GM18870 (cell line): ENCODE results near the gene MDC1.

Source experiments
- ATAC-seq: cut with Tn5 transposase; IDR thresholded peaks from one replicate; pipeline ENCODE4 v1.9.1; 2021; ENCODE audit warnings: moderate library complexity; ENCODE audit not compliant: unreplicated experiment

Gene MDC1

DNA sequence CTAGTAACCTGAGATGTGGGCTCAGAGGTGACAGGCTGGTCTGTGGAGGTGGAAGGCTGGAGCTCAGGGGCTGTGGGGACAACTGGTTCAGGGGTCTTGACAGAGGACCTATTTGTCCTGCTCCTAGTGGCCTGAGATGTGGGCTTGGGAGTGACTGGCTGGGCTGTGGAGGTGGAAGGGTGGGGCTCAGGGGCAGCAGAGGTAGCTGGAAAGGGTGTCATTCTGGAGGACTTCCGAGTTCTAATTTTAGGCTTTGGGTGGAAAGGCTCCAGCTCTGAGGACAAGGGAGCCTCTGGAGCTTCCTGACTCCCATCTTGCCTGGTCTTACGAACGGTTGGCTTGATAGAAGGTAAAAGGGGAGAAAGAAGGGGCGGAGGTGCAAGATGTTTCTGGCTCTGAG is 11.5 kb downstream of the MDC1 start:
- no peak for ATAC-seq

DNA sequence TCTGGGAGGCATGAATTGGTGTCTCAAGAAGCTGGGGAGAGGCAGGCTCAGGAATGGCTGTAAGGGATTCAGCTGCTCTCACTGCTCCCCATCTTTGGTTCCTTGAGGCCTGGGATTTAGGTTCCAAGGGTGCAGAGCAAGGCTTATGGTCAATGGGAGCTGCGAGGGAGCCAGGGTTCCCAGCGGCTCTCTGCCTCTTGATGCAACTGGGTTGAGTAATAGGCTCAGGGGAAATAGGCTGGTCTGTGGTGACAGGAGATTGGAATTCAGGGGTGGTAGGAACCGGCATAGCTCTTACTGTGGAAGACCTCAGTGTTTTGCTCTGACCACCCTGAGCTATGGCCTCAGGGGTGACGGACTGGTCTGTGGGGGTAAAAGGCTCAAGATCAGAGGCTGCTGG is 13.3 kb downstream of the MDC1 start:
- ATAC-seq: no peak

DNA sequence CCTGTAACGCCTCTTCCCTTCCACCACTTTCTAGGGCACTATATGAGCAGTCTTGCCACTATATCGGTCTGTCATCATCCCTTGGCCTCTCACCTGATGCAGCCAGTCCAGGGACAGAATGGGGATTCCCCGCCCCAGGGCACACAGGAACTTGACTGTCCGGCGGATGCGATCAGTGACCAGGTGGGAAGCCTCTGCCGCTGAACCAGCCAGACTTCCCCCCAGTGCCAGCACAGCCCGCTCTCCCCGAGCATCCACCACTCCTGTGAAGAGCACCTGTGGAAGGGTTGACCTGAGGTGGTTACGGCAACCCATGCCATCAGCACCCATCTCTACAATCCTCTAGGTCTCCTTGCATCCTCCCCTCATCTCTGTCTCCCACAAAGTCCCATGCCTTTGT is 14.1 kb downstream of the MDC1 start:
- ATAC-seq: no peak

DNA sequence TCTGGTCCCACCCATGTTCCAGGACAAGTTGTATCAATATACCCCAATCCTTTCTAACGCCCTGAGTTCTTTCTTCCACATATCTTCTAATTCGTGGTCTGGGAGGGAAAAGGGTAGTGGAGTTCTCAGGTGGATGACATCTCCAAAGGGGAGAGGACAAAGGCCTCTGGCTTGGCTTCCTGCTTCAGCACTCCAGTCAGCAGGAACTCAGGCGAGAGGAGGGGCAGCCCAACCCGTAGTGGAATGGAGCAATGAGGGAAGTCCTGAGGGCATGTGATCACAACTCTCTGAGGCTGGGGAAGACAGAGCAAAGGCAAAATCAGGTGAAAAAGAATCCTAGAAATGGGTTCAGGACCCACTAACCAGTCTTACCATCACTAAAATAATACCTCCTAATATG is 16.7 kb downstream of the MDC1 start:
- ATAC-seq: no peak

DNA sequence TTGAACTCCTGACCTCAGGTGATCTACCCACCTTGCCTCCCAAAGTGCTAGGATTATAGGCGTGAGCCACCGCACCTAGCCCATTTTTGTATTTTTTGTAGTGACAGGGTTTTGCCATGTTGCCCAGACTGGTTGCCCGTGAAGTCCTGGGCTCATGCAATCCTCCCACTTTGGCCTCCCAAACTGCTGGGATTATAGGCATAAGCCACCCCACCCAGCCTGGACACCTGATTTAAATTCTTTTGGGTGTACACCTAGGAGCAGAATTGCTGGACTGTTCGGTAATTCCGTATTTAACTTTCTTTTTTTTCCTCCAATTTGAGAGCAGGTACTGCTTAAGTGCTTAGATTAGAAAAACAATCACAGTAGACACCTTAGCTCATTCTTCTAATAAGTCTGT is 20.6 kb downstream of the MDC1 start:
- ATAC-seq: no peak

DNA sequence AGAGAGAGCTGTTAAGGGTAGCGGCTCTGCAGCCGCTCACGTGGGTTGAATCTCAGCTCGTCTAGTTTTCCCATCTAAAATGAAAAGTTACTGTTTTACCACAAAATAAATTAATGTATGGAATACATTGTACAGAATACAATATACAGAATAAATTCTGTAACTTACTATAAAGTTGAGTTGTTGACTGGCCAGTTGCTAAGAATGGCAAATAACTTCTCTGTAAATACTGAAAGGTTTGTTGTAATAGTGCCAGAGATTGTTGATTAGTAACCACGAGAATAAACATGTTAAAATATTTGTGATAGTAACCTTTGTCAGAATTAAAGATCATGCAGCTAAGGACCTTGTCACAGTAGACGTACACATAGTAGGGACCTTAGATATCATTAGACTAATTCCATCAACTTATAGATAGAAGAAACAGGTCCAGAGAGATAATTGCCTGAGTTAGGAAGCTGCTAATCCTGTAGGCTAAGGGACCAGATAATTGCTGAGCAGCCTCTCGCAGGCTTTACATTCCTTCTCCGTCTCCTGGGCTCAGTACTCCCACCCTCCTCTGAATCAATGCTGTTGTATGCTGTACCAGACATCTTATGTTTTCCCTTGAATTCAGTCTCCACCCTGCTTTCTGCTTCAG is 25.8 kb downstream of the MDC1 start:
- no peak for ATAC-seq

DNA sequence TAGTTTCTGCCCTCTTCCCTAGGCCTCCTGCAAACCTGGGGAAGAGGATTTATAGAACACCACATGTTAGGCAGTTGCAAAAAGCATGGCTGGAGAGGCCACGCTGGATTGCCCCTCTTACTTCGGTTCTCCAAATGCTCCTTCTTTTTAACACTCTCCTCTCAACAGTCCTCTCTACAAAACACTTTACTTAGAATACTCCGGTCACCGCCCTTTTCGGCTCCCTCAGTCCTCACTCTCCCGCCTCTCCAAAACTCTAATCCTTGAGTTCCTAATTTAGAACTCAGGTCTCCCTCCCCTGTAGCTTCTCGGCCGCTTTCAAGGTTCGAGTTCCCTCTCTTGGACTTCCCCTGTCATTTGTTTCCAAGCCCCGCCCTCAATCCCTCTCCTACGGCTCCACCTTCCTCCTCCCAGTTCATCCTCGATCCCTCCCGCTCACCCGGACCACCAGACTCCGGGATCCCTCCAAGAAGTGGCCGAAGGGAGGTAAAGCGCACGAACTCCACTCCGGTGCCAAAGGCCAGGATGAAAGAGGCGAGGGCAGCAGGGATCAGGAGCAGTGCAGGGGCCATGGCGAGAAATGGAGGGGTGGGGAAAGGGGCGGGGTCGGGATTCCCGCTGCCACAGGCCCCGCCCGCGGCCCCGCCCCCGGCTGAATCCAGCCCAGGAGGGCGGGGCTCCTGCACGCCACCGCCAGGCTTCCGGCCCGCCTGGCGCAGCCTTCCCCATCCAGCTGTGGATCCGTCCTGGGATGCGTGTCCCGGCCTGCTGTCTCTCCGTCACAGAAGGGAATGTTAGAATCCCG is 26.5 kb downstream of the MDC1 start, which contains the start of gene NRM:
Gene NRM (minus strand): TSS at position 582 of the 805 bp plus-strand sequence. CDS start 10 bp downstream, at position 572.
- ATAC-seq: no peak

DNA sequence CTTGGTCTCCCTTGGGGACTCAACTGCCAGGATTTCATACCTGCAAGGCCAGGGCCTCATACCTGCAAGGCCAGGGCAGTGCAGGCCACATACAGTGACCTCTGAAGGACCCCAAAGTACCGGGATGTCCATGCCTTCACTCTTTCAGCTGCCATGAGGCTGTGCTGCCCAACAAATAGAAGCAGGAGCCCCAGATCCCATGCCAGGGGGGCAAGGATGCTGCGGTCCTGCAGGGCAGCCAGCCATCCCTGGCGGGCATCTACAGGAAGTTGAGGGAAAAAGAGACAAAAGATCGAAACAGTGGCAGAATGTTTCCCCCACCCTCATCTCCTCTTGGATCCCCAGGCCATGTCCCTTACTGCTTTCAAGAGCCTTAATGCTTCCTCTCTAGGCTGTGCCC is 27.1 kb downstream of the MDC1 start:
- ATAC-seq: no peak

DNA sequence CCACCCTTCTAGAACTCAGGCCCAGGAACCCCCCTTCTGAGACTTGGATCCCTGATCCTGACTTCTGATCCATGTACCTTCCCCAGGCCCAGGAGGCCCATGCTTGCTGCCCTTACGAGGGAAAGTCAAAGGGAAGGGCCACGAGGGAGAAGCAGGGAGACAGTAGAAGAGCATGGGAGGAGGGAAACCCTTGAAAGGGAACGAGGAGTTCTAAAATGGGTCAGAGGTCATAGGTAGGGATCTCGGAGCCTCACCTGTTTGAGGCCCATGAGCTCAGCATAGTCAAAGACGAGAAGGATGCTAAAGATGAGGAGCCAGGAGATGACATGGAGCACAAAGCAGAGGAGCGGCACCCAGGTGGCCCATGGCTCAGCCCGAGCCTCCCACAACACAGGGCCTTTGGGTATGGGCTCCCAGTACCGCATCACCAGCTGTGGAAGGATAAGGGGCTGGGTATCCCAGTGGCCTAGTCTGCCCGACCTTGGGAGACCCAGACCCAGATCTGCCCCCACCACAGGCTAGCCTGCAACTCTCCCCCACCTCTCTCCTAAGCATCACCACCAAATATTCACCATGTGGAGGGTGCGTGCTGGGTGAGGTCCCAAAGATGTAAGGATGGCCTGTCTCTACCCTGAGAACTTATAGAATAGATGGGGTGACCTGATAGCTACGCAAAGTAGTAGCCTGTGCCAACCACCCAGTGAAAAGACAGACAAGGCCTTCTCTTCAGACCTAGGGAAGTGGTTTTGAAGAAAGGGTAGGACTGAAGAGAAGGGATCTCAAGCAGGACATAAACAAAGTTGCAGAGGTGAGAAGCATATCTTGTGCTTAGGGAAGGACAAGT is 27.8 kb downstream of the MDC1 start:
- ATAC-seq: no peak

DNA sequence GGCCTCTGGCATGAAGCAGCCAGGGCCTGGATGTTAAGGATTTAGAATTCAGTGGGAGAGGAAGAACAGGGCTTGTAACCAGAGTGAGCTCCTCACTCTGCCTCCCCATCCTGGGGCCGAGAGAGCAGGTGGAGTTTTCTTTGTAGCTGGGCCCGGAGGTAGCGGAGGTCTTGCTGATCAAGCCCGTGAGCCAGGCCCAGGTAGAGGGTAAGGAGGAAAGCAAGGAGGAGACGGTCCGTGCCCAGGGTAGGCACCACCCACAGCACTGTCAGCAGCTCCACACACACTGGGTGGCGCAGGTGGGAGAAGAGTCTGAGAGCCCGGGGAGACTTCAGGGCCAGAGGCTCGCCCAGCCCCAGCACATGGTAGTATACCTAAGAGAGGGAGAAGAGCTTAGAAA is 28.5 kb downstream of the MDC1 start:
- no peak for ATAC-seq

DNA sequence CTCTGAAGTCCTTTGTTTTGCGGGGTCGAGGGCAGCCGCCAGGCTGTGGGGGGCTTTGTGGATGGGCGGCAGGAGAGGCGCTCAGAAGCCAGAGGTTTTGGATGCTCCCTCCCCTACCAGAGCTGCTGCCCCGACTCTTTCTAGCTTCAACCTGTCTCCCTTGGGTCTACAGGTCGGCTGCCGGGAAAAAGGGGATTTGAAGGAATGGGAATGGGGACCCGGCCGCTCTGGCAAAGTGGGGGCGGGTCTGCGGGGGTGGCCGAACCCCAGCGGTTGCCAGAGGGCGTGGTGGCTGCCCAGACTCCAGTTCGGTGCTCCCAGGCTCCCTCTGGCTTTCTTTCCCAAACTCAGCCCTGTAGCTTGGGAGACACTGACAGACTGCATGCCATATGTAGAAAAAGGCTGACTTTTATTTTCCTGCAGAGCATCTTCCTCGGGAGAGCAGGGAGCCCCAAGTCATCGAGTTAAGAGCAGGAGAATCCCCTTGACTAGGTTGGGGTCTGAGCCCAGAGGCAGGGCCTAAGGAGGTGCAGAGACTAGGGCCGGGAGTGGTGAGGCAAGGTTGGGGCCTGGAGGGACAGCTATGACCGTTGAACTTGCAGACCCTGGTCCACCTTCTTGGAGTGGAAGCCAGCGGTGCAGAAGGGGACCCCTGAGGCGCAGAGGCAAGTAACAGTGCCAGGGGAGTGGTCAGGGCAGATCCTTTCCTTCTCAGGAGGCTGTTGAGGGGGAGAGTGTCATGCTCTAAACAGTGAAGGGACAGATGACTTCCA is 29.2 kb downstream of the MDC1 start:
- no peak for ATAC-seq

DNA sequence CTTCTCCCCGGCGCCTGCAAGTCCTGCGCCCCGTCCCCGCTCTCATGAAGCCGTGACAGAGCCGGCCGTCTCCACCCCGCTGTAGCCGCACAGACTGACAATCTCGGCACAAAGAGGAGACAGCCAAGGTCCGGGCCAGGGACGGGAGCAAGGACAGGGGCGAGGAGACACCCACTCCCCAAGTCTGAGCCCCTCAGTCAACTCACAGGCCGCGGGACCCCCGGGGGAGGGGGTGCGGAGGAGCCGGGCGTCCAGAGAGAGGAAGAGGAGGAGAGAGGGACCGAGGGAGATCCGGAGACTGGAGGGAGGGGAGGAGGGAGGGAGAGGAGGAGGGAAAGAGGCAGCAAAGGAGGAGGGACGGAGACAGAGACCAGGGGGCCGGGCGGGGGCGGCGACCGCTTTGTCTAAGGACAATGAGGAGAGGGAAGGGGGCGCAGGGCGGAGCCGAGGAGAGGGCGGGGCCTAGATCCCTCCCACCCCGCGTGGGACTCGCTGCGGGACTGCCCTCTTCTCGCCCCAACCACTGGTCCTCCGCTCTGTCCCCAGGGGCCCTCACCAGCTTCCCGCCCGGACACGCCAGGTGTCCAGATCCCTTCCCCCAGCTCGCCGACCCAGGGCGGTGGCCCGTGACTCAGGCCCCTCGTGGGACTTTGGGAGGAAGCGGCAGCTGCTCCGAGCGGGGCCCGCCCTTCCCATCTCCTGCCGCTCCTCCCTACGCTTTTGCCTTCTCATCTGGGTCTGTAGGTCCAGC is 30.0 kb downstream of the MDC1 start:
- no peak for ATAC-seq

DNA sequence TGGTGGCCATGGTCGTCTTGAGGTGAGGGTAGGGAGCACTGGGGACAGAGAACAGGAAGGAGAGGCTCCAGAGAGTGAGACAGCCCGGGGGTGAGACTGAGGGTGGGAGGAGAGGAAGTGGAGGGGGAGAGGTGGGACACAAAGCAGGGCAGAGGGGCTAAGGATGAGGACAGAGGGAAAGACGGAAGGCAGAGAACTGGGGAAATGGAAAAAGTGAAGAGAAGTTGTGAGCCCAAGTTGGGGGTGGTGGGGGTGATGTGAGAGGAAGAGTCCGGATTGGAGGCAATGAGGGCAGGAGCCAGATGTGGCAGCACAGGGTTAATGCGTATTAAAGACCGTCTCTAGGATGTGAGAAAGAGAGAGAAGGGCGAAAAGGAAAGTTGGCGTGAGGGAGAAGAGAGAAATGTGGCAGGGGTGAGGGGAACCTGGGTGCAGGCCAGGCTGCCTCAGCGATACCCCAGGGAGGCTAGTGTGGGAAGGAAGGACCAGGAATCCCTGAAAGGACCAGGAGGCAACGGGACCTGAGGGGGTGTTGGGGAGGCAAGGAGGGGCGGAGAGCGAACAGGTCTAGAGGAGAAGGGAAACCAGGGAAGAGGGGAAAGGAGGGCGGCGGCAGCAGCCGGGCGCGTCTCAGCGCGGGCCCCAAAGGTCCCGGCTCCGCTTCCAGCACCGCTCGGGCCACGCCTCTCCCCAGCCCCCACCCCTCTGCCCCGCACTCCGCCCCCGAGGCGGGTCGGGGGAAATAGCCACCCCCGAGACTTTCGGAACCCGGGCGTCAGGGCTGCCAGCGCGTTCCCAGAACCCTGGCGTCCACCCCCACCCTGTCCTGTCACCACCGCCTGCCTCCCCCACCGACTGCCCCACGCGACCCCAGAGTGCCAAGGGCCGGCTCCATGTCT is 30.8 kb downstream of the MDC1 start, which contains the start of gene PPP1R18:
Gene PPP1R18 (minus strand): TSS at position 637 of the 899 bp plus-strand sequence. CDS start 627 bp downstream, at position 10.
- no peak for ATAC-seq

DNA sequence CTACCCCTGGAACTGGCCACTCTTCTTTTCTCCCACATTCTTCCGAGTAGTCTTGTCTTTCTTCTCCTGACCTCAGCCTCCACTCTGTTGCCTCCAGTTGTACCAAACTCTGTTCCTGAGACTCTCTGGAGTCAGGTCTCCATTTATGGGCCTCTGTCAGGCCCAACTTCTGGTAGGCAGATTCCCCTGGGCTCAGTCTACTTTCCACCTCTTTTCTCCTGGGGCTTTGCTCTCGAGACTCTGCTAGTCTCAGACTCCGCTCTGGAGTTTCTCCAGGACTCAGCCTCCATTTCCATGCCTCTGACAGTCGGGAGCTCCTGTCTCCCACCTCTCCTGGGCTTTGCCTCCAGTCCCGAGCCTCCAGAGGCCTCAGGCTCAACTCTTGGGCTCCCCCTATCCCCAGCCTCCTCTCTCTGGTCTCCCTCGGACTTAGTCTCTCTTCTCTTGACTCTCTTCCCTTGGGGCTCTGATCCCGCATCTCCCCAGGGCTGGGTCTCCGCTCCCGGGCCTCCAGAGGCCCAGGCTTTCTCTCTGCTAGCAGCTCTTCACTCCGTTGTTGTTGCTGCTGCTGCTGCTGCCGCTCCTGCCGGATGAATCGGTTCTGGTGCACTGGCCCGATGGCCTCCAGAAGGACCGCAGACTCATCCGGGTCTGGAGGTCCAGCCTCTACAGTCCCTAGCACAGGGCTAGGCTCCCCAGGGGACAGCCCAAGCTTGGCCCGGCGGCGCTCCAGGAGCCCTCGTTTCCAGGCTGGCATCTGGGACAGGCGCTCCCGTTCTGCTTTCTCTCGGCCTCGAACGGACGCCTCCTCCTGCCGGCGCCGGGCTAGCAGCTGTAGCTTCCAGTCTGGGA is 31.7 kb downstream of the MDC1 start:
- ATAC-seq: no peak

DNA sequence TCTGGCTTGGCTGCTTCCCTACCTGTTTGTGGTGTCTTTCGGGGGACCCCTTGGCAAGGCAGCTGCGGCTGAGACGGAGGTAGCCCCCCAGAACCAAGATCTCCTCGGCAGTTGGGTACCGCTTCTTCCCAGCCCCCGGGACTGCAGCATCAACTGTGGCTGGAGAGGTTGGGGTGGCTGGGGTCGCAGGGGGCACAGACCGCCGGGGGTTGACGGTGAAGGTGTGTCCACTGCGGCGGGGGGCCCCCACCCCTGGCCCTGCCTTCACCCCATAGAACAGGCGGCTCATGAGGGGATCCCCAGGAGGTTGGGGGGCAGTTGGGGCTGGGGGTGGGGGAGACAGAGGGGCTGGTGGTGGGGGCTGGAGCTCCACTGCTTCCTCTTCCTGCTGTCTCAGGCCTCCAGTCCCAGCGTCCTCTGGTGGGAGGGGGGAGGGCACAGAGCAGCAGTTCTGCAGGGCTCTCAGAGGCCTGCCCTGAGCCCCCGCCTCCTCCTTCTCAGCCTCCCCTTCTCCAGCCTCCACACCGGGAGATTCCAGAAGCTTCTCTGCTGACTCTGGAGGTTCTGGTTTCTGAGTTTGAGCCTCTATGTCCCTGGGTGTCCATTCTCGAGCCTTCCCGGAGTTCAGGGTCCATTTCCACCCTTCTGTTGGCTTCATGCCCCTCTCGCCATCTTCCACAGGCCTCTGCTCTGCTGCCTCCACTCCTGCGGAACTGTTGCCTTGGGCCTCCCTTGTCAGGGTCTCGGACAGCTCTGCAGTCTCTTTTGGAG is 32.5 kb downstream of the MDC1 start:
- ATAC-seq: no peak

DNA sequence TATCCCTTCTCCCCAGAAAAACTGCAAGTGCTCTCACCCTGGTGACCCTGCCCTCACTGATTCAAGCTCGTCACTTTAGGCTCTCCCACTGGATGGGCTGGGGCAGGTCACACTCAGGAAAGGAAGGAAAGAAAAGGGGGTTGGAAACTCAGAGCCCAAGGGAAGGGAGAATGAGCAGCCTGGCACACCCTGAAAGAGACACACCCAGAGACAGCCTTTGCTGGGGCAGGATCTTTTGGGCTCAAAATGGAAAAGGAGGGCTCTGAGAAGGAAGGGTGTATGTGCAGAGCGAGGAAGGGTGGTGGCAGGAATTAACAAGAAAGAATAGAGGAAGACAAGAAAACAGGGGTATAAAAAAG is 33.1 kb downstream of the MDC1 start:
- ATAC-seq: no peak

DNA sequence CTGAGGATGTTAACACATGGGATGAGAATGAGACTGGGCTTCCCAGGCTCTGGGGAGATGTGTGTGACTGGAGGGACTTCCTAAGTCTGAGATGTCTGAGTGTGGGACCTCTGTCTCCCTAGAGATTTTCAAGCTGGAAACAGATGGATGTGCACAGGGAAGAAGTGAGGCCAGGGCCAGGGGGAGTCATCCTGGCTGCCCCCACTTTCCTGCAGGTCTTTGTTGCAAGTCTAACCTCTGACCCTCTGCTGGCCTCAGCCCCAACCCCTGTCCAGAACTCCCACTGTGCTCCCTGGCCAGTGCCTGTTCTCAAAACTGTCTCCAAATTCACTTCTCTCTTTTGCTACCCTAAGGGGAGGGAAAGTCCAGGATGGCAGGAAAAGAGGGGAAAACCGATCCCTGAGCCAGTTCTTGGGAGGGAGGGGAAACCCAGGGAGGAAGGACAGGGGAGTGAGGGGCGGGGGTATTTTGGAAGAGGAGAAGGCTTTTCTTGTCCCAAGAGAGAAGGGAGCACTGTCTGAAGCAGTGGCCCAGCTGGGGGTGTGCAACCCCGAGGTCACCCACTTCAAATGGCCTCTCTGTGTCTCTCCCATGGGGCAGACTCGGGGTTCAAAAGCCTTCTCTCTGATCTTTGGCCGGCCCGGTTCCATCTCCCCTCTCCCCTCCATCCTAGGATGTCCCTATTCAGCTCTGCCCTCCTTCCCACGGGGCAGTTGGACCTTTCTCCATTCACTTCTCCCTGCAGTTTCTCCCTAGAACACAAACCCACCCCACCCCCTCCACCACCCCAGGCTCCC is 33.7 kb downstream of the MDC1 start:
- no peak for ATAC-seq
